Adrenal gland (tissue), 12 donors: Measurements from ENCODE around the gene PACSIN1. TPM values are rescaled to one million over a fixed set of nuclear protein-coding genes. Genes with fewer than 3 reads are reported as not detected.

Source experiments
- DNase-seq, 7 donors: peaks; one replicate each; pipeline ENCODE4 v3.0.0-alpha.2; 2019 to 2020
- H3K27ac ChIP-seq, 5 donors: fragments of 200-600 bp; sonication (generic) in 4 of 5; 1 replicate in 3 of 5; 2 replicates in 2 of 5; pipeline versions ENCODE4 v1.5.1 to v1.8.0; 2016 to 2020; ENCODE audit warnings: mild to moderate bottlenecking in 1 of 5
- H3K27me3 ChIP-seq: fragments of 200-600 bp; 2 replicates; pipeline ENCODE4 v1.8.0; 2021
- H3K36me3 ChIP-seq, 2 donors: fragments of 200-600 bp; replicated peaks in 1 of 2; 1 replicate in 1 of 2; 2 replicates in 1 of 2; pipeline versions ENCODE4 v1.5.1 to v1.8.0; 2018 to 2022
- H3K4me1 ChIP-seq, 2 donors: fragments of 200-600 bp; replicated peaks in 1 of 2; 1 replicate in 1 of 2; 2 replicates in 1 of 2; pipeline versions ENCODE4 v1.5.1 to v1.8.0; 2018 to 2021
- H3K4me3 ChIP-seq, 4 donors: fragments of 200-600 bp; sonication (generic) in 3 of 4; one replicate each; pipeline ENCODE4 v1.5.1; 2016 to 2018
- H3K9me3 ChIP-seq, 3 donors: fragments of 200-600 bp; sonication (generic) in 1 of 3; replicated peaks in 1 of 3; 1 replicate in 2 of 3; 2 replicates in 1 of 3; pipeline versions ENCODE4 v1.5.1 to v1.8.0; 2016 to 2021
- POLR2A ChIP-seq, 2 donors: fragments of 450-650 bp; IDR thresholded peaks; one replicate each; pipeline ENCODE4 v1.6.1; 2017; ENCODE audit warnings: antibody characterized with exemption in 2 of 2, mild to moderate bottlenecking in 2 of 2, moderate library complexity in 1 of 2
- WGBS, 4 donors: extraction: QIAGEN DNeasy Blood & Tissue Kit in 2 of 4; methylation state at CpG; one replicate each; pipeline versions ENCODE4 v1.1.5 to v1.1.7; 2013 to 2017; 5-methylcytosine and 5-hydroxymethylcytosine counted together
- intact Hi-C, 2 donors: fragments of 100-400 bp; cut with DNase I; formaldehyde crosslinking; loops; one replicate each; pipeline versions ENCODE4 v1.14.1 to v1.15.0; 2022 to 2023
- polyA plus RNA-seq, 3 donors: library from polyadenylated mRNA; stranded (reverse); fragments of 200-250 nt in 2 of 3; fragments of 350-450 nt in 1 of 3; fragmentation: Illumina TruSeq in 1 of 3; extraction: RNeasy Lipid Tissue Mini Kit (QIAGEN cat#74804) in 1 of 3; gene quantifications; one replicate each; pipeline ENCODE4 v1.2.3, GENCODE V29; 2013 to 2014
- total RNA-seq, 9 donors: library from RNA; depleted of rRNA in 4 of 9; stranded (reverse); fragments of >200 nt in 4 of 9; fragments of 120-200 nt in 1 of 9; fragmentation: NEBNext Ultra II Directional in 1 of 9; extraction: Animal tissue kit (Norgen Biotek cat#: 25700) in 1 of 9; gene quantifications; one replicate each; pipeline versions ENCODE4 v1.1.0 to v1.2.4, GENCODE V29; 2013 to 2023
- TF ChIP-seq, protein P1 (sequence below), 6 experiments: fragments of 450-650 bp in 4 of 6; fragments of 200-600 bp in 2 of 6; sonication (generic) in 1 of 6; IDR thresholded peaks; 1 replicate in 5 of 6; 2 replicates in 1 of 6; pipeline versions ENCODE4 v1.5.1 to v1.8.0; 2016 to 2021; ENCODE audit warnings: antibody characterized with exemption in 6 of 6, mild to moderate bottlenecking in 2 of 6, moderate library complexity in 1 of 6
- donor health status: healthy with polysubstance abuse.
- donor health status: Bipolar disorder and iron deficiency.
- donor health status: DM: yes; HTN: yes; CAD: no.
- donor health status: DM: no; HTN: no; CAD: no.
- donor health status: DM: no; HTN: no; CAD: no.
- donor health status: DM: yes; HTN: yes; CAD: no.

PACSIN1 gene
- total and polyA plus RNA-seq, 12 donors, result 0.19 to 2.9 (median 0.73) TPM; not detected in 2

DNA sequence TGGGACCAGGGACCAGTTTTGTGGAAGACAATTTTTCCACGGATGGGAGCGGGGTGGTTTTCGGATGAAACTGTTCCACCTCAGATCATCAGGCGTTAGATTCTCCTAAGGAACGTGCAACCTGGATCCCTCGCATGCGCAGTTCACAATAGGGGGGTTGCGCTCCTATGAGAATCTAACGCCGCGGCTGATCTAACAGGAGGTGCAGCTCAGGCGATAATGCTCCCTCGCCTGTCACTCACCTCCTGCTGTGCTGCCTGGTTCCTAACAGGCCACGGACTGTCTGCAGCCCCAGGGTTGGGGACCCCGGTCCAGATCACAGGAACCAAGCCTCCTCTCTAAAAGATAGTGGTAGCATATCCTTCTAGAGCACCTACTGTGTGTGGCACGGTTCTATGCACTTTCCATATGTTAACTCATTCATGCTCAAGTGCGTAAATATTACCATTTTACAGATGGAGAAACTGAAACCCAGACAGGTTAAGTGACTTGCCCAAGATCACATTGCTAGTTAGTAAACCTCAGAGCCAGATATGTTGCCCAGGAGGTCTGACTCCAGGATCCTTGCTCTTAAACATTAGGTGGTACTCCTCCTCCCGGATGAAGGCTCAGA lies 65.0 kb downstream of the PACSIN1 start:
- intact Hi-C loops, result no loop called here
- Histone ChIP-seq H3K9me3 (no peaks in the 10 kb centered on the region), H3K27ac (no peak overlapping the region), H3K4me1 (peaks cover 3 to 4% of the 10 kb centered on the region in 2 donors), H3K4me3 (no peak overlapping the region), H3K36me3 (no peaks in the 10 kb centered on the region), H3K27me3 (no peaks in the 10 kb centered on the region)
- whole genome bisulfite sequencing, 4 donors, result 89 to 91% (median 90%) methylated on average over 8 to 18 of the region's 18 CpGs
- no peak for TF ChIP-seq POLR2A (IDR thresholded peaks at IDR 0.05)
- TF ChIP-seq, protein P1, sequence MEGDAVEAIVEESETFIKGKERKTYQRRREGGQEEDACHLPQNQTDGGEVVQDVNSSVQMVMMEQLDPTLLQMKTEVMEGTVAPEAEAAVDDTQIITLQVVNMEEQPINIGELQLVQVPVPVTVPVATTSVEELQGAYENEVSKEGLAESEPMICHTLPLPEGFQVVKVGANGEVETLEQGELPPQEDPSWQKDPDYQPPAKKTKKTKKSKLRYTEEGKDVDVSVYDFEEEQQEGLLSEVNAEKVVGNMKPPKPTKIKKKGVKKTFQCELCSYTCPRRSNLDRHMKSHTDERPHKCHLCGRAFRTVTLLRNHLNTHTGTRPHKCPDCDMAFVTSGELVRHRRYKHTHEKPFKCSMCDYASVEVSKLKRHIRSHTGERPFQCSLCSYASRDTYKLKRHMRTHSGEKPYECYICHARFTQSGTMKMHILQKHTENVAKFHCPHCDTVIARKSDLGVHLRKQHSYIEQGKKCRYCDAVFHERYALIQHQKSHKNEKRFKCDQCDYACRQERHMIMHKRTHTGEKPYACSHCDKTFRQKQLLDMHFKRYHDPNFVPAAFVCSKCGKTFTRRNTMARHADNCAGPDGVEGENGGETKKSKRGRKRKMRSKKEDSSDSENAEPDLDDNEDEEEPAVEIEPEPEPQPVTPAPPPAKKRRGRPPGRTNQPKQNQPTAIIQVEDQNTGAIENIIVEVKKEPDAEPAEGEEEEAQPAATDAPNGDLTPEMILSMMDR (IDR thresholded peaks at IDR 0.05), result no peak
- no peak for DNase-seq

DNA sequence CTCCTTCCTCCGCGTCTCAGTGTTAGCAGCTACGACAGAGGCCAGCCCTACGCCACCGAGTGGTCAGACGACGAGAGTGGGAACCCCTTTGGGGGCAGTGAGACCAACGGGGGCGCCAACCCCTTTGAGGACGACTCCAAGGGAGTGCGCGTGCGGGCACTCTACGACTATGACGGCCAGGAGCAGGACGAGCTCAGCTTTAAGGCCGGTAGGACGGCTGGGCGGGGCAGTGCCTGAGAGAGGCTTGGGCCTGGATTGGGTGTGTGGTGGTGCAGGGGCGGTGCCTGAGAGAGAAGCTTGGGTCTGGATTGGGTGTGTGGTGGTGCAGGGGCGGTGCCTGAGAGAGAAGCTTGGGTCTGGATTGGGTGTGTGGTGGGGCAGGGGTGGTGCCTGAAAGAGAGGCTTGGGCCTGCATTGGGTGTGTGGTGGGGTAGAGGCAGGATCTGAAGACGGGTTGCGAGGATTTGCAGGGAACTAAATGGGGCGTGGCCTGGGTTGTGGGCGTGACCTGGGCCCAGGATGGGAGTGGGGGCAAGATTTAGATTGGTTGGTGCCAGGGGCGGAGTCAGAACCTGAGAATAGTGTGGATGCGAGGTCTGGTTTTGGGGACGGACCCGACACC lies 65.8 kb downstream of the PACSIN1 start:
- intact Hi-C loops, result no loop called here
- Histone ChIP-seq H3K4me1 (peaks cover 2 to 4% of the 10 kb centered on the region in 2 donors), H3K27me3 (no peaks in the 10 kb centered on the region), H3K9me3 (no peaks in the 10 kb centered on the region), H3K27ac (no peak overlapping the region), H3K36me3 (no peaks in the 10 kb centered on the region), H3K4me3 (no peak overlapping the region)
- DNase-seq, result peak in 5 of 7 donors; percentile 34 to 72 (median 56)
- TF ChIP-seq, protein P1 (IDR thresholded peaks at IDR 0.05), result no peak
- TF ChIP-seq POLR2A (IDR thresholded peaks at IDR 0.05), result peak in 1 of 2 donors; percentile 41
- WGBS, 4 donors, result 77 to 93% (median 83%) methylated on average over 29 of the region's 29 CpGs

DNA sequence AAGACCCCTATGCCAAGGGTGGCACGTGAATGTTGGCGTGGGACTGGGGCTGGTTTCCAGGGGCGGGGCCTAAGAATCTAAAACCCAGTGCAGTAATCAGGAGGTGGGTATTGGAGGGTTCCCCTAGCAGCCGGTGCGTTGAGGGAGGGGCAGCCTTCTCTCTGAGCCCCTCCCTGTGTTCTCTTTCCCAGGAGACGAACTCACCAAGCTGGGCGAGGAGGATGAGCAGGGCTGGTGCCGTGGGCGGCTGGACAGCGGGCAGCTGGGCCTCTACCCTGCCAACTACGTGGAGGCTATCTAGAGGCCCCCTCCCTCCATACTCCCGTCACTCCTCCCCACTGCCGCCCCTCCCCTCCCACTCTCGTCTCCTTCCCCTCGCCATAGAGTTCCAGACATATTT lies 66.4 kb downstream of the PACSIN1 start:
- Histone ChIP-seq H3K27me3 (no peaks in the 10 kb centered on the region), H3K36me3 (no peaks in the 10 kb centered on the region), H3K4me1 (peaks cover 0 to 3% of the 10 kb centered on the region in 2 donors), H3K27ac (no peak overlapping the region), H3K4me3 (no peak overlapping the region), H3K9me3 (no peaks in the 10 kb centered on the region)
- no peak for DNase-seq
- intact Hi-C loops, result no loop called here
- WGBS, 4 donors, result 82 to 95% (median 86%) methylated on average over 15 of the region's 15 CpGs
- no peak for TF ChIP-seq POLR2A (IDR thresholded peaks at IDR 0.05)
- TF ChIP-seq, protein P1 (IDR thresholded peaks at IDR 0.05), result no peak

DNA sequence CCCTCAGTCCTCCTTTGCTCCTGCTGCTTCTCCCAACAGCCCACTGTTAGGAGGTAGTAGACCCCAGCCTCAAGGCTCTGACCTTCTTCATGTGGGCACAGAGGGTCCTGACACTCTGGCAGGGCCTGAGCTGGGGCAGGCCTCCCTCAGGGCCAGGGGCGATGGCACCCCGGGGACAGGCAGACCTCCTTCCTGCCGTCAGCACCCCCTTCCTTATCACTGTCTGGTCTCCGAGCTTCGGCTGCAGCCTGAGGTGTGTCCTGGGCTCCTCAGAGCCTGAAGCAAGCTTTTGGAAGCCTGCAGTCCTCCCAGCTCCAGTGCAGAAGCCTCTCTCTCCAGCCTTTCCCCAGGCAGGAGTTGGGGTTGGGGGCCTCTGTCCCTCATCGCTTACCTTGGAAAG lies 68.3 kb downstream of the PACSIN1 start:
- no peak for DNase-seq
- Histone ChIP-seq H3K4me1 (no peaks in the 10 kb centered on the region), H3K27me3 (no peaks in the 10 kb centered on the region), H3K4me3 (no peak overlapping the region), H3K36me3 (no peaks in the 10 kb centered on the region), H3K27ac (no peak overlapping the region), H3K9me3 (no peaks in the 10 kb centered on the region)
- 80 to 100% (median 88%) methylated on average over 3 to 6 of the region's 6 CpGs for WGBS, 4 donors
- intact Hi-C loops, result no loop called here
- TF ChIP-seq POLR2A (IDR thresholded peaks at IDR 0.05), result no peak
- TF ChIP-seq, protein P1 (IDR thresholded peaks at IDR 0.05), result no peak
